Measurements from ENCODE around the gene DPT. TPM values are rescaled to one million over a fixed set of nuclear protein-coding genes. Genes with fewer than 3 reads are reported as not detected.

DPT gene
- polyA plus RNA-seq, 4 donors, result 0.89 to 42.3 (median 6.1) TPM

DNA sequence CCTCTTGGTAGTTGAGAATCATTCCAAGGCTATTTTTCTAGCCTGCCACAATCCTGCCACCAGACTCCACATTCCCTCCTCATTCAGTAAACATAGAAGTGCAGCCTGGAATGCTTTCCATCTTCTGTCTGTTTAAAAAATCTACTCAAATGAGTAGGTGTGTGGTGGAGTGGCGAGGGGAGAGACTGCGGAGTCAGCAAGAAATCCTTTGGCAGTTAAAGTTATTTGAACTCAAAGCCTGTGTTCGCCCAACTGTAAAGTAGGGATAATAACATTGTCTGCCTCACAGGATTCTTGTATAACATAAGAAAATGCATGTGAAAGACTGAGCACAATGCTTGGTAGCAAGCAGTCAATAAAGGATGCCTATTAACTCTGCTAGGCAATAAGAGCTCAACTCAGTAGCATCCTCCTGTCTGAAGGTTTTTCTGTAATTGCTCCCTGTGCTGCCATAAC is 22.2 kb upstream of the DPT start:
- FAIRE-seq, result no peak
- H3K36me3 ChIP-seq (ENCODE audit: control insufficient read depth in 3 of 3, insufficient read depth in 2 of 3, low read depth in 1 of 3, low read length in 3 of 3), result no peaks in the 10 kb centered on the region
- DNase-seq, result peak in 1 of 2 donors; percentile 15
- H3K9me3 ChIP-seq (ENCODE audit: control insufficient read depth in 2 of 2, insufficient read depth in 1 of 2, low read depth in 1 of 2, low read length in 1 of 2), result no peaks in the 10 kb centered on the region
- H3K27ac ChIP-seq (ENCODE audit: low read depth in 1 of 3, low read length in 2 of 3), result no peak overlapping the region
- H3K27me3 ChIP-seq (ENCODE audit: control insufficient read depth in 3 of 3, insufficient read depth in 3 of 3, low read length in 3 of 3), result no peaks in the 10 kb centered on the region
- no peak overlapping the region for H3K4me3 ChIP-seq (ENCODE audit: low read depth in 1 of 3, low read length in 3 of 3)
- WGBS, 3 donors, result 61 to 86% (median 71%) methylated on average over 3 of the region's 3 CpGs
- H3K4me1 ChIP-seq (ENCODE audit: control insufficient read depth in 3 of 3, insufficient read depth in 2 of 3, low read depth in 1 of 3, low read length in 2 of 3), result no peaks in the 10 kb centered on the region

DNA sequence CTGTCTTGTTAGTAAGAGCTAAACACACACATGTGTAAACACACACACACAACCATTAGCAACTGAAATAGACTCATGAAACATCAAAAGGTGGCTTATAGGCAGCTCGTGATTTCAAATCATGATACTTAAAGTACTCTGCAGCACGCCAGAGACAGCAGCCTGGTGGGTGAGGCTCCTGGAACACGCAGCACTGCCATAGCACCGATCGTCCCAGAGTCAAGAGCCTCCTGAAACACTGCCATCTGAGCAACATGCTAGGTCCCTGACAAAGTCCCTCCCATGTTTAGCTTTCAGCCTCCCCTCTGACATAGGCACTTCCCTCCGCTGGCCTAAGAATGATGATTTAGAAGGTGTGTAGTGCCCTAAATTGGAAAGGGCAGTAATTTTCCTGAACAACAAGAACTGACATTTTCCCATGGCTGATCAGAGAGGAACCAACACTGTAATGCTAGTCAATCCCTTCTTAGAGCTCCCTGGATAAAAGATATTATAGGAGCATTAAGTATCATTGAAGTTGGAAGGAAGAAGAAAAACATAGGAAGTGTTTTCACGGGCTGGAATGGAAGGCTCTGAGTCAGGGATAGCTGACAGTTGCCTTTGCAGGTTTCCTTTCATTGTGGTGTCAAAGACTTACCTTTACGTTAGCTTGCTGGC is 14.1 kb upstream of the DPT start:
- Histone ChIP-seq H3K27ac (ENCODE audit: low read depth in 1 of 3, low read length in 2 of 3) (no peak overlapping the region), H3K4me3 (ENCODE audit: low read depth in 1 of 3, low read length in 3 of 3) (no peak overlapping the region), H3K36me3 (ENCODE audit: control insufficient read depth in 3 of 3, insufficient read depth in 2 of 3, low read depth in 1 of 3, low read length in 3 of 3) (no peaks in the 10 kb centered on the region), H3K9me3 (ENCODE audit: control insufficient read depth in 2 of 2, insufficient read depth in 1 of 2, low read depth in 1 of 2, low read length in 1 of 2) (no peaks in the 10 kb centered on the region), H3K27me3 (ENCODE audit: control insufficient read depth in 3 of 3, insufficient read depth in 3 of 3, low read length in 3 of 3) (no peaks in the 10 kb centered on the region), H3K4me1 (ENCODE audit: control insufficient read depth in 3 of 3, insufficient read depth in 2 of 3, low read depth in 1 of 3, low read length in 2 of 3) (no peaks in the 10 kb centered on the region)
- no peak for DNase-seq
- 83 to 89% (median 88%) methylated on average over 8 of the region's 8 CpGs for WGBS, 3 donors
- FAIRE-seq, result no peak

DNA sequence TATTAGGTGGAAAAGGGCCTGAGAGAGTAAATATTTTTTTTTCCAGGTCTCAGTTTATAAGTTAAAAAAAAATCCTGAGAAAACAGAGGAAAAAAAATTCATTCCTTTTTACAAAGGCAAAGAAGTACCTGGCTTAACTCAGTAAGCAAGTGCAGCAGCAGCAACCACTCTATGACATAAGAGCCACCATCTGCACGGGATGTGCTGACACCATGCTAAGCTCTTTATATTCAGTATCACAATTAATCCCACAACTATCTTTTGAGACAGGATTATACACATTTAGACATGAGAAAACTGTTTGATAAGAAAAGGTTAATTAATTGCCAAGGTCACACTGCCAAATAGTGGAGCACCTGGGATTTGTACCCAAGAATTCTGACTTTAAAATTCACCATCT is 13.4 kb upstream of the DPT start:
- no peaks in the 10 kb centered on the region for H3K36me3 ChIP-seq (ENCODE audit: control insufficient read depth in 3 of 3, insufficient read depth in 2 of 3, low read depth in 1 of 3, low read length in 3 of 3)
- H3K9me3 ChIP-seq (ENCODE audit: control insufficient read depth in 2 of 2, insufficient read depth in 1 of 2, low read depth in 1 of 2, low read length in 1 of 2), result no peaks in the 10 kb centered on the region
- no peaks in the 10 kb centered on the region for H3K4me1 ChIP-seq (ENCODE audit: control insufficient read depth in 3 of 3, insufficient read depth in 2 of 3, low read depth in 1 of 3, low read length in 2 of 3)
- no peaks in the 10 kb centered on the region for H3K27me3 ChIP-seq (ENCODE audit: control insufficient read depth in 3 of 3, insufficient read depth in 3 of 3, low read length in 3 of 3)
- H3K4me3 ChIP-seq (ENCODE audit: low read depth in 1 of 3, low read length in 3 of 3), result no peak overlapping the region
- no peak overlapping the region for H3K27ac ChIP-seq (ENCODE audit: low read depth in 1 of 3, low read length in 2 of 3)
- 71 to 83% (median 74%) methylated on average over 1 of the region's 1 CpG for WGBS, 3 donors
- FAIRE-seq (no peak), DNase-seq (no peak)

DNA sequence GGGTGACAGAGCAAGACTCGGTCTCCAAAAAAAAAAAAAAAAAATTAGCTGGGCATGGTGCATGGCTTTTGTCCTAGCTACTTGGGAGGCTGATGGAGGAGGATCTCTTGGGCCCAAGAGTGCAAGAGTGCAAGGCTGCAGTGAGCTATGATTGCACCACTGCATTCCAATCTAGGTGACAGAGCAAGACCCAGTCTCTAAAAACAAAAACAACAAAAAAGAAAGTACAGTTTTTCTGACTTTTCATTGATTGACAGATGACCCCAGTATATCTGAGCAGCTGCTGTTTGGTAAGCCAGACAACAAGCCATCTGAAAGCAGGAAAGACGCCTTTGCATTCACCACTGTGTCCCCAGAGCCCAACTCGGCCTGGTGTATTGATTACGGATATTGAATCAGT is 10.9 kb upstream of the DPT start:
- Histone ChIP-seq H3K36me3 (ENCODE audit: control insufficient read depth in 3 of 3, insufficient read depth in 2 of 3, low read depth in 1 of 3, low read length in 3 of 3) (no peaks in the 10 kb centered on the region), H3K27me3 (ENCODE audit: control insufficient read depth in 3 of 3, insufficient read depth in 3 of 3, low read length in 3 of 3) (no peaks in the 10 kb centered on the region), H3K4me3 (ENCODE audit: low read depth in 1 of 3, low read length in 3 of 3) (no peak overlapping the region), H3K27ac (ENCODE audit: low read depth in 1 of 3, low read length in 2 of 3) (no peak overlapping the region), H3K4me1 (ENCODE audit: control insufficient read depth in 3 of 3, insufficient read depth in 2 of 3, low read depth in 1 of 3, low read length in 2 of 3) (no peaks in the 10 kb centered on the region), H3K9me3 (ENCODE audit: control insufficient read depth in 2 of 2, insufficient read depth in 1 of 2, low read depth in 1 of 2, low read length in 1 of 2) (no peaks in the 10 kb centered on the region)
- 90 to 95% (median 92%) methylated on average over 4 of the region's 4 CpGs for WGBS, 3 donors
- FAIRE-seq (no peak), DNase-seq (no peak)

DNA sequence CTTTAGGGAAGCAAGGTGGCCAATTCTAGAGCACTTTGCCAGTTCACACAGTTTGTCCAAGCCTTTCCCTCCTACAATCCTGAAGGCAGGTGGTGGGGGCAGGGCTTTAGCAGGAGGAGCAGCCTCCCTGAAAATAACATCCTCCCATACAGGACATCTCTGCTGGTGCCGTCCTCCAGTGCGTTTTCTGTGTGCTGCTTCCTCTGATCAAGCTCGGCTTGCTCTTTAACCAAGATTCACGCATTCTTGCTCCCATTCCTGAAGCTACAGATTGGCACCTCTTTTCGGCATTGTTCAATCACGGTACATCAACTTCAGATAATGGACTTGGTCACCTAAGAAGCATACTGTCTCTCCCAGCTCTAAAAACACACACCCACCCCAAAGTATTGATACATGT is 7.5 kb upstream of the DPT start:
- Histone ChIP-seq H3K9me3 (ENCODE audit: control insufficient read depth in 2 of 2, insufficient read depth in 1 of 2, low read depth in 1 of 2, low read length in 1 of 2) (no peaks in the 10 kb centered on the region), H3K4me1 (ENCODE audit: control insufficient read depth in 3 of 3, insufficient read depth in 2 of 3, low read depth in 1 of 3, low read length in 2 of 3) (no peaks in the 10 kb centered on the region), H3K27me3 (ENCODE audit: control insufficient read depth in 3 of 3, insufficient read depth in 3 of 3, low read length in 3 of 3) (no peaks in the 10 kb centered on the region), H3K4me3 (ENCODE audit: low read depth in 1 of 3, low read length in 3 of 3) (no peak overlapping the region), H3K27ac (ENCODE audit: low read depth in 1 of 3, low read length in 2 of 3) (no peak overlapping the region), H3K36me3 (ENCODE audit: control insufficient read depth in 3 of 3, insufficient read depth in 2 of 3, low read depth in 1 of 3, low read length in 3 of 3) (no peaks in the 10 kb centered on the region)
- DNase-seq (no peak), FAIRE-seq (no peak)
- 78 to 91% (median 86%) methylated on average over 6 of the region's 6 CpGs for WGBS, 3 donors

DNA sequence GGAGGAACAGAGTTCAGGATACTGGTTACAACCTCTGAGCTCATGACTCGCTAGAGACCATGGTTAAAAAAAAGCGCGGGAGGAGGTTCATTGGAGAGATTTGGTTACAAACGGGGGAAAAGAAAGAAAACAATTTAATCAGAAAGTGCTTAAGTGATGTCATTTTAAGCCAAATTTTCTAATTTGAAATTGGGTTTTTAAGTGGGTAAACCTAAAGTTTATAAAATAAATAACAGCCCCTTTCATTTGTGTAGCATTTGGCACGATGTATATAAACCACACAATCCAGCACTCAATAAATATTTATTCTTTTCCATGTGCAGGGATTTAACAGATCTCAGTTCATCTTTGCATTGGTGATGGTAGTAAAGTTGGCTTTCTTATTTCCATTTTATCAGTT is 7.0 kb upstream of the DPT start:
- no peak for FAIRE-seq
- no peaks in the 10 kb centered on the region for H3K9me3 ChIP-seq (ENCODE audit: control insufficient read depth in 2 of 2, insufficient read depth in 1 of 2, low read depth in 1 of 2, low read length in 1 of 2)
- WGBS, 3 donors, result 61 to 90% (median 82%) methylated on average over 5 of the region's 5 CpGs

DNA sequence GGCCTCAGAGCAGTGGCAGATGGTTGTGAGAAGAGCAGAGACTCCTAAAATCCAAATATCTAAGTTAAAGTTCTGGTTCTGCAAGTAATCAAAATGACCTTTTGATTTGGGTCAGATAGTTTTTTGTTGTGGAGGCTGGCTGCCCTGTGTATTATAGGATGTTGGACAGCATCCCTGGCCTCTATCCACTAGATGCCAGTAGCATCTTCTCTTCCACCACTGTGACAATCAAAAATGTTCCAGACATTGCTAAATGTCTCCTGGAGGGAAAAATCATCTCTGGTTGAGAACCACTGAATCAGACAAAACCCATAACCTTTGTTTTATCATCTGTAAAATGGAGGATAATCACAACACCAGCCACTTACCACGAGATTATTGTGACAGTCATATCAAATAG is 5.9 kb upstream of the DPT start:
- Histone ChIP-seq H3K36me3 (ENCODE audit: control insufficient read depth in 3 of 3, insufficient read depth in 2 of 3, low read depth in 1 of 3, low read length in 3 of 3) (no peaks in the 10 kb centered on the region), H3K9me3 (ENCODE audit: control insufficient read depth in 2 of 2, insufficient read depth in 1 of 2, low read depth in 1 of 2, low read length in 1 of 2) (no peaks in the 10 kb centered on the region), H3K27me3 (ENCODE audit: control insufficient read depth in 3 of 3, insufficient read depth in 3 of 3, low read length in 3 of 3) (no peaks in the 10 kb centered on the region), H3K27ac (ENCODE audit: low read depth in 1 of 3, low read length in 2 of 3) (no peak overlapping the region), H3K4me1 (ENCODE audit: control insufficient read depth in 3 of 3, insufficient read depth in 2 of 3, low read depth in 1 of 3, low read length in 2 of 3) (no peaks in the 10 kb centered on the region), H3K4me3 (ENCODE audit: low read depth in 1 of 3, low read length in 3 of 3) (no peak overlapping the region)
- FAIRE-seq (no peak), DNase-seq (no peak)
- 60 to 84% (median 79%) methylated on average over 1 of the region's 1 CpG for WGBS, 3 donors

More for the DNA sequence above, 7.0 kb upstream of the DPT start:
- no peak overlapping the region for H3K4me3 ChIP-seq (ENCODE audit: low read depth in 1 of 3, low read length in 3 of 3)
- no peaks in the 10 kb centered on the region for H3K4me1 ChIP-seq (ENCODE audit: control insufficient read depth in 3 of 3, insufficient read depth in 2 of 3, low read depth in 1 of 3, low read length in 2 of 3)
- no peaks in the 10 kb centered on the region for H3K36me3 ChIP-seq (ENCODE audit: control insufficient read depth in 3 of 3, insufficient read depth in 2 of 3, low read depth in 1 of 3, low read length in 3 of 3)
- H3K27ac ChIP-seq (ENCODE audit: low read depth in 1 of 3, low read length in 2 of 3), result no peak overlapping the region
- no peaks in the 10 kb centered on the region for H3K27me3 ChIP-seq (ENCODE audit: control insufficient read depth in 3 of 3, insufficient read depth in 3 of 3, low read length in 3 of 3)
- no peak for DNase-seq

DNA sequence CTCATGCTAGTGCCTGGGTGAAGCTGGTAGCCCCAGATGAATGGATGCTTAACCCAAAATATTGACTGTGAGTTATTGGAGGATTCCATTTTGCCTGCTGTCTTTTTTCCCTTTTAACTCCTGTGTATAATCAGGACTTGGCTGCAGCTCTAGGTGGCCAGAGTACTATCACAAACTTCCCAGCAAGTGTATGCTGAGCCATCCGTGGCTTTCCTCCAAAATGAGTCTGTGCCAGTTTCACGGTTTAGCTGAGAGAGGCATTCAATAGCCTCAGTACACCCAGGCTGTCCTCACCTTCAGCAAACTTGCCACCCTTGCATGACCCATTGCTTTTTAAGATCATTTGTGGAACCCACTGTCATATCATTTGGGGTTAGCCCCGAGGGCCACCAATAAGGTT is 5.3 kb upstream of the DPT start:
- no peaks in the 10 kb centered on the region for H3K4me1 ChIP-seq (ENCODE audit: control insufficient read depth in 3 of 3, insufficient read depth in 2 of 3, low read depth in 1 of 3, low read length in 2 of 3)
- H3K27ac ChIP-seq (ENCODE audit: low read depth in 1 of 3, low read length in 2 of 3), result no peak overlapping the region
- no peak for DNase-seq
- no peaks in the 10 kb centered on the region for H3K36me3 ChIP-seq (ENCODE audit: control insufficient read depth in 3 of 3, insufficient read depth in 2 of 3, low read depth in 1 of 3, low read length in 3 of 3)
- no peaks in the 10 kb centered on the region for H3K9me3 ChIP-seq (ENCODE audit: control insufficient read depth in 2 of 2, insufficient read depth in 1 of 2, low read depth in 1 of 2, low read length in 1 of 2)
- no peak overlapping the region for H3K4me3 ChIP-seq (ENCODE audit: low read depth in 1 of 3, low read length in 3 of 3)
- H3K27me3 ChIP-seq (ENCODE audit: control insufficient read depth in 3 of 3, insufficient read depth in 3 of 3, low read length in 3 of 3), result no peaks in the 10 kb centered on the region
- FAIRE-seq, result no peak
- 62 to 73% (median 72%) methylated on average over 3 of the region's 3 CpGs for WGBS, 3 donors

DNA sequence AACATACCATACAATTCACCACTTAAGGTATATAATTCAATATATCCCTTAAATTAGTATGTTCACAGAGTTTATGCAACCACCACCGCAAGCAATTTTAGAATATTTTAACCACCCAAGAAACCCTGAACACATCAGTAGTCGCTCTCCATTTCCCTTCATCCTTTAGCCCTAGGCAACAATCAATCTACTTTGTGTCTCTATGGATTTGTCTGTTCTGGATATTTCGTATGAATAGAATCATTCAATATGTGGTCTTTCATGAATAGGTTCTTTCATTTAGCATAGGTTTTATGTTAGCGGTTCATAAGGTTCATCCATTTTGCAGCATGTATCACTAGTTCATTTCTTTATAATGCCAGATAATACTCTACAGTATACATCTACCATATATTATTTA is 4.2 kb upstream of the DPT start:
- DNase-seq (no peak), FAIRE-seq (no peak)
- WGBS, 3 donors, result 91 to 93% (median 93%) methylated on average over 4 of the region's 4 CpGs
- H3K4me1 ChIP-seq (ENCODE audit: control insufficient read depth in 3 of 3, insufficient read depth in 2 of 3, low read depth in 1 of 3, low read length in 2 of 3), result no peaks in the 10 kb centered on the region
- no peaks in the 10 kb centered on the region for H3K36me3 ChIP-seq (ENCODE audit: control insufficient read depth in 3 of 3, insufficient read depth in 2 of 3, low read depth in 1 of 3, low read length in 3 of 3)
- H3K4me3 ChIP-seq (ENCODE audit: low read depth in 1 of 3, low read length in 3 of 3), result no peak overlapping the region
- H3K27me3 ChIP-seq (ENCODE audit: control insufficient read depth in 3 of 3, insufficient read depth in 3 of 3, low read length in 3 of 3), result no peaks in the 10 kb centered on the region
- no peak overlapping the region for H3K27ac ChIP-seq (ENCODE audit: low read depth in 1 of 3, low read length in 2 of 3)
- H3K9me3 ChIP-seq (ENCODE audit: control insufficient read depth in 2 of 2, insufficient read depth in 1 of 2, low read depth in 1 of 2, low read length in 1 of 2), result no peaks in the 10 kb centered on the region
